ENCODE data around the gene BARX2. TPM values are rescaled to one million over a fixed set of nuclear protein-coding genes. Genes with fewer than 3 reads are reported as not detected.

Gene BARX2
- total RNA-seq, 4 donors from 2014 or later, result 1.4 TPM; not detected in 3

GRCh38 chr11:129417458-129417857, 41.8 kb downstream of the BARX2 start:
- ATAC-seq (ENCODE audit: low FRiP score) (no peak), DNase-seq (ENCODE audit: low spot score) (no peak)
- no peak for TF ChIP-seq CTCF (IDR thresholded peaks at IDR 0.05)

GRCh38 chr11:129418039-129418438, 42.4 kb downstream of the BARX2 start:
- ATAC-seq (ENCODE audit: low FRiP score), result no peak
- no peak for TF ChIP-seq CTCF (IDR thresholded peaks at IDR 0.05)
- DNase-seq (ENCODE audit: low spot score), result no peak

- no peak for ATAC-seq (ENCODE audit: low FRiP score)
- DNase-seq (ENCODE audit: low spot score), result no peak
- no peak for TF ChIP-seq CTCF (IDR thresholded peaks at IDR 0.05)
These were observed 43.7 kb downstream of the BARX2 start for GRCh38 chr11:129419386-129419785.

- ATAC-seq (ENCODE audit: low FRiP score) (no peak), DNase-seq (ENCODE audit: low spot score) (no peak)
- TF ChIP-seq CTCF (IDR thresholded peaks at IDR 0.05), result no peak
These were observed 47.8 kb downstream of the BARX2 start for GRCh38 chr11:129423426-129423825.

GRCh38 chr11:129425214-129425613, 49.6 kb downstream of the BARX2 start:
- ATAC-seq (ENCODE audit: low FRiP score) (no peak), DNase-seq (ENCODE audit: low spot score) (no peak)
- no peak for TF ChIP-seq CTCF (IDR thresholded peaks at IDR 0.05)

- DNase-seq (ENCODE audit: low spot score), result no peak
- TF ChIP-seq CTCF (IDR thresholded peaks at IDR 0.05), result no peak
- ATAC-seq (ENCODE audit: low FRiP score), result no peak
These were observed 50.4 kb downstream of the BARX2 start for GRCh38 chr11:129426038-129426437.

- no peak for TF ChIP-seq CTCF (IDR thresholded peaks at IDR 0.05)
- no peak for DNase-seq (ENCODE audit: low spot score)
- ATAC-seq (ENCODE audit: low FRiP score), result no peak
These were observed 51.1 kb downstream of the BARX2 start for GRCh38 chr11:129426776-129427175.
